ENCODE measurements around the gene OPRL1.
A peak's percentile ranks its signal among the peaks of the same experiment; 100 is the strongest.
"Not testable (repeated sequence)": the region's sequence is repeated elsewhere in the genome, so short reads cannot be mapped to it uniquely, and the experiment has no call there.

OPRL1 gene

GRCh38 chr20:64083804-64084684 lies 4.2 kb downstream of the OPRL1 start, which contains the start of gene LKAAEAR1:
TSS of gene LKAAEAR1 (minus strand) at chr20:64084398. CDS start at chr20:64084219, 179 bp downstream.
- no peak for DNase-seq (ENCODE audit: low read depth in 2 of 2)

- no peak for DNase-seq (ENCODE audit: low read depth in 2 of 2)
Observed at GRCh38 chr20:64084685-64085152, 4.8 kb downstream of the OPRL1 start.

GRCh38 chr20:64086801-64087200 lies 6.9 kb downstream of the OPRL1 start:
- DNase-seq (ENCODE audit: low read depth in 2 of 2), result no peak

- not testable (repeated sequence) for DNase-seq (ENCODE audit: low read depth in 2 of 2)
Observed at GRCh38 chr20:64087226-64087825, 7.4 kb downstream of the OPRL1 start.

GRCh38 chr20:64088586-64088985 lies 8.7 kb downstream of the OPRL1 start:
- DNase-seq (ENCODE audit: low read depth in 2 of 2), result not testable (repeated sequence)

GRCh38 chr20:64090165-64090564 lies 10.3 kb downstream of the OPRL1 start:
- DNase-seq (ENCODE audit: low read depth in 2 of 2), result no peak

GRCh38 chr20:64091340-64091739 lies 11.5 kb downstream of the OPRL1 start:
- no peak for DNase-seq (ENCODE audit: low read depth in 2 of 2)

- DNase-seq (ENCODE audit: low read depth in 2 of 2), result no peak
Observed at GRCh38 chr20:64091770-64092169, 11.9 kb downstream of the OPRL1 start.

GRCh38 chr20:64092258-64093012 lies 12.6 kb downstream of the OPRL1 start:
- no peak for DNase-seq (ENCODE audit: low read depth in 2 of 2)

GRCh38 chr20:64093013-64093503 lies 13.2 kb downstream of the OPRL1 start:
- no peak for DNase-seq (ENCODE audit: low read depth in 2 of 2)

GRCh38 chr20:64095455-64095854 lies 15.6 kb downstream of the OPRL1 start:
- DNase-seq (ENCODE audit: low read depth in 2 of 2), result no peak

GRCh38 chr20:64095927-64096326 lies 16.0 kb downstream of the OPRL1 start:
- no peak for DNase-seq (ENCODE audit: low read depth in 2 of 2)

GRCh38 chr20:64096535-64096934 lies 16.7 kb downstream of the OPRL1 start:
- no peak for DNase-seq (ENCODE audit: low read depth in 2 of 2)

GRCh38 chr20:64098471-64099013 lies 18.7 kb downstream of the OPRL1 start:
- DNase-seq (ENCODE audit: low read depth in 2 of 2), result no peak

- no peak for DNase-seq (ENCODE audit: low read depth in 2 of 2)
Observed at GRCh38 chr20:64099086-64099786, 19.4 kb downstream of the OPRL1 start.

- DNase-seq (ENCODE audit: low read depth in 2 of 2), result no peak
Observed at GRCh38 chr20:64099880-64100565, 20.1 kb downstream of the OPRL1 start.

GRCh38 chr20:64100566-64100888 lies 20.6 kb downstream of the OPRL1 start:
- no peak for DNase-seq (ENCODE audit: low read depth in 2 of 2)

GRCh38 chr20:64100946-64101688 lies 21.2 kb downstream of the OPRL1 start:
- DNase-seq (ENCODE audit: low read depth in 2 of 2), result no peak

GRCh38 chr20:64101731-64102621 lies 22.1 kb downstream of the OPRL1 start:
- peak in 1 of 2 donors; percentile 50 for DNase-seq (ENCODE audit: low read depth in 2 of 2)

Measured in stimulated activated CD8-positive, alpha-beta memory T cell treated with anti-CD3 and anti-CD28 coated beads, Interleukin-15, amount 100 ng/mL, for 48 hours (primary cell).